Endothelial cell of hepatic sinusoid (primary cell): ENCODE data around the gene PNMT.

Experiments used
- in situ Hi-C: cut with HindIII; loops from 2 replicates; pipeline ENCODE4 v1.10.0; 2017; ENCODE audit warnings: low sequenced_read_pairs

The PNMT gene

GRCh38 chr17:39632153-39632941 lies 35.9 kb upstream of the PNMT start:
- in situ Hi-C loops = no loop called here

GRCh38 chr17:39633570-39634183 lies 34.6 kb upstream of the PNMT start:
- in situ Hi-C loops = no loop called here

- in situ Hi-C loops = no loop called here
These were observed 33.8 kb upstream of the PNMT start for GRCh38 chr17:39634384-39634871.

GRCh38 chr17:39635614-39636176 lies 32.6 kb upstream of the PNMT start:
- in situ Hi-C loops = loop anchor here (5.0 kb wide), 2 partner anchors 52 to 58 kb away; partner anchors contain the start of gene PGAP3

GRCh38 chr17:39636587-39636926 lies 31.7 kb upstream of the PNMT start:
- in situ Hi-C loops = loop anchor here (5.0 kb wide), 2 partner anchors 51 to 59 kb away; partner anchors contain the start of gene PGAP3

- in situ Hi-C loops = loop anchor here (5.0 kb wide), 2 partner anchors 50 to 60 kb away; partner anchors contain the start of gene PGAP3
These were observed 31.1 kb upstream of the PNMT start, which contains the start of gene STARD3 for GRCh38 chr17:39636927-39637736. STARD3 (plus strand) TSS chr17:39637144; CDS start chr17:39653532, 16,388 bp downstream.

GRCh38 chr17:39638317-39638716 lies 29.9 kb upstream of the PNMT start:
- in situ Hi-C loops = loop anchor here (5.0 kb wide), 2 partner anchors 49 to 61 kb away; partner anchors contain the start of gene PGAP3

- in situ Hi-C loops = loop anchor here (5.0 kb wide), 2 partner anchors 48 to 62 kb away; partner anchors contain the start of gene PGAP3
These were observed 29.2 kb upstream of the PNMT start for GRCh38 chr17:39639043-39639442.

- in situ Hi-C loops = loop anchor here (5.0 kb wide), 2 partner anchors 47 to 63 kb away; partner anchors contain the start of gene PGAP3
These were observed 28.4 kb upstream of the PNMT start for GRCh38 chr17:39639566-39640458.

- in situ Hi-C loops = no loop called here
These were observed 27.6 kb upstream of the PNMT start for GRCh38 chr17:39640591-39641031.

- in situ Hi-C loops = no loop called here
These were observed 27.2 kb upstream of the PNMT start for GRCh38 chr17:39641097-39641496.

- in situ Hi-C loops = no loop called here
These were observed 26.4 kb upstream of the PNMT start for GRCh38 chr17:39641883-39642282.

- in situ Hi-C loops = no loop called here
These were observed 25.8 kb upstream of the PNMT start for GRCh38 chr17:39642291-39643074.

- in situ Hi-C loops = no loop called here
These were observed 25.0 kb upstream of the PNMT start for GRCh38 chr17:39643271-39643670.

GRCh38 chr17:39647256-39647655 lies 21.0 kb upstream of the PNMT start:
- in situ Hi-C loops = no loop called here

- in situ Hi-C loops = no loop called here
These were observed 19.5 kb upstream of the PNMT start for GRCh38 chr17:39648616-39649366.

GRCh38 chr17:39650121-39650579 lies 18.1 kb upstream of the PNMT start:
- in situ Hi-C loops = no loop called here
